HTERT RPE-1 (cell line): Measurements from ENCODE around the gene IL18BP.

Experiments used
- in situ Hi-C: fragments of 300-500 bp; cut with MboI; formaldehyde crosslinking; loops from 4 replicates; pipeline ENCODE4 v1.14.3; 2020; ENCODE audit warnings: low sequenced_read_pairs

Gene IL18BP

GRCh38 chr11:71998649-71999310, at the start of gene IL18BP:
Gene IL18BP, plus strand, starts transcription at chr11:71998909. Its CDS starts 1,076 bp downstream, at chr11:71999985.
- in situ Hi-C loops: no loop called here

GRCh38 chr11:71949034-71949433, 49.7 kb upstream of the IL18BP start:
- in situ Hi-C loops: no loop called here

GRCh38 chr11:71951741-71952310, 46.9 kb upstream of the IL18BP start:
- in situ Hi-C loops: no loop called here

DNA sequence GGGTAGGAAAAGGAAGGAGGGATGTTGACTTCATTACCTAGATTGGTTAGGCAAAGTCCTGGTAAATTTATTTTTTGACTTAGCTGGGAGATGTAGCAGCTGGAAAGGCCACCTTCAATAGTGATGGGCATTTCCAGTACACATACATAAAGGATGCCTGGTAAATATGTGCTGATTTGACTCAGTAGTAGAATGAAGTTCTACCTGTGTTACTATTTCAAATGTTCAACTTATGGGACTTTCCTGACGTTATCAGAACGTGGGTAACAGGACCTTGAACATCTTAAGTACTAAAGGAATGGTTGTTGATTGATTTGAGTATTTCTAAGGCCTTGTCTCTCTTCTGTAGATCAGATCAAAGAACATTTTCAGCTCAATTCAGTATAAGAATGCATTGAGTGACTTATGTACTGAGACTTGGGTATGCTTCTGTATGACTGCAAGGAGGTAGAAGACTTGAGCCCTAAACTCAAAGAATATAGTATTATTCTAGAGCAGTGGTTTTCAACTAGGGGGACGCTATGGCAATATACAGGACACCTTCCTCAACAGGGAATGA, 42.7 kb upstream of the IL18BP start:
- in situ Hi-C loops: no loop called here

GRCh38 chr11:71962428-71963038, 36.2 kb upstream of the IL18BP start:
- in situ Hi-C loops: no loop called here

GRCh38 chr11:71963468-71963867, 35.2 kb upstream of the IL18BP start:
- in situ Hi-C loops: no loop called here

- in situ Hi-C loops: no loop called here
Measured at GRCh38 chr11:71964641-71965040, 34.1 kb upstream of the IL18BP start.

DNA sequence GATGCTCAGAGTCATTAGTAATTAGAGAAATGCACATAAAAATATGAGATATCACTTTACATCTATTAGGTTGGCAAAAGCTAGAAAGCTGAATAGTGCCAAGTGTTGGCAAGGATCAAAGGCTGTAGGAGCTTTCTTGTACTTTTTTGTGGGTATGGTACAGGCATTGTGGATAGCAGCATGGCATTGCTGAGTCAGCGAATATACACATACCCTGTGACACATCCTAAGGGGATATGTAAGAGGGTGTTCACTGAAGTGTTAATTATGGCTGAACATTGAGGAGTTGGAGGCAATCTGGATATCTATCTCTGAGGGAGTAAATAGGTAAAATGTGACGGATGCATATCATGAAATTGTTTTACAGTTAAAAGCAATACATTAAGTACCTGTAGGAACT, 27.0 kb upstream of the IL18BP start:
- in situ Hi-C loops: no loop called here

DNA sequence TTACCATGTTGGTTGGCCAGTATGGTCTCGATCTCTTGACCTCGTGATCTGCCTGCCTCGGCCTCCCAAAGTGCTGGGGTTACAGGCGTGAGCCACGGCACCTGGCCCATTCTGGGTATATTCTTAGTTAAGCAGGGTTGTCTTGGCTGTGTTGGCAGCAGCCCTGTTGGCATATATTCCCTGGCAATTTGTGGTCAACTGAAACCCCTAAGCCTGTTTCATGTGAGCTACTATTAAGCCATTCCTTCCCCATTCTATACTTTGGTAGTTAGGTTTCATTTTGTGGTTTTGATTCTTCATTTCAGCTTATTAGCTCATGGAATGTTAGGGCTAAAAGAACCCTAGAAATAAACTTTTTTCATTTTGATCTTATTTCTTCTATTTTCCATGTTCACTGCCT, 22.2 kb upstream of the IL18BP start:
- in situ Hi-C loops: no loop called here

DNA sequence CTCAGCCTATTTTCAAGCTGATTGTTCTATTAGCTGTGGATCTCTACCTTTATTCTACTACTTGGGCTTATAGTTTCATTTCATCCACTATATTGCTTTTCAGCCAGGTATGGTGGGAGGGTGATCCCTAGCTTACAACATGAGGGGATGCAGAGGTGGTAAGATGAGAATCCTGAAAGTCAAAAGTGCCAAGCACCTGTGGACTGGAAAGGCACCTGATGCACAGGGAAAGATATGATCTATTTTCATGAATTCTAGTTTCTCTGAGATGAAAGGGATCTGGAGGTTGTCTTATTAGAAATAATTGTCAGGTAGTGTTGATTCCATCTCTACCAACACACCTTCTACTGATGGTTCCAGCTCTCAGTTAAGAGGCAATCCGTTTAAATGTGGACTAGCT, 21.6 kb upstream of the IL18BP start:
- in situ Hi-C loops: no loop called here

DNA sequence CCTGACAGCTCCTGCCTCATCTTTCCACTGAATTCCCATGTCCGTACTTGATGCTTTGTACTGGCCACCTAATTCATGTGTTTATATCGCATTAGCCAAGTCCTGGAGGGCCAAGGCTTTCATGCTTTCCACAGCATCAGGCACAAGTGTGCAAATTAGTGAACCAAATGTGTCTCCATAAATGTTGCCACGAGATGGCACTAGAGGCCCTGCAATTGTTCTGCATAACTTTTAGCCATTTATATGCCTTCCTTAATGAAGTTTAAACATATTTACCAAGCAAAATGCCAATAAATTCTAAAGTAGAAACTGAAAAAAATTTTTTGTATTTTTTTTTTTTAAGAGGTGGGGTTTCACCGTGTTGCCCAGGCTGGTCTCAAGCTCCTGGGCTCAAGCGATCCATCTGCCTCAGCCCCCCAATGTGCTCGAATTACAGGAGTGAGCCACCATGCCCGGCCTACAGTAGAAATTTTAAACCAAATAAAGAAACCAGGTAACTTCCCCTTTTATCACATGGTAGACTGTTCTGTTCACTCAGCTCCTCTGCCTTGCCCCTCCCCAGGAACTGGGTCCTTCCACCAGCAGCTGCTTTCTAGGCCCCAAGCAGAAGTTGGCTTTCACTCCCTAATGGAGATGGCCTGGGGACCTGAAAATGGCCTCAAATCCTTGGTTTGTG, 20.8 kb upstream of the IL18BP start:
- in situ Hi-C loops: no loop called here

- in situ Hi-C loops: no loop called here
Measured at GRCh38 chr11:71979094-71979493, 19.6 kb upstream of the IL18BP start.

DNA sequence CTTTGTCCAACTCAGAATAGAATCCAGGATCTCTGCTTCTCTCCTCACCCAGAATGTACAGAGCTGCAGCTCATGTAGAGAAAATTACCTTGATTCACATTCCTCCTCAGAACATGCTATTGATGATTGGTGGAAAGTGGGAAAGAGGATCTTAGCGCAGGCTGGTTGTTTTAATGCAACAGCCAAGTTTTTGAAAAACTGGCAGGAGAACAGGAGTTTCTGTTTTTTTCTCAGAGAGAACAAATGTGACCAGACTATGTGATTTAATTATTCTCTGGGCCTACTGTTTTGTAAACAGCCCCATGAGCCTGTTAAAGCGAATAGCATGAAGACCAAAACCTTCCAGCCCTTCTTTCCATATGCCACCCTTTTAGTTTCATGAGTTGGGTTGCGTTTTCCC, 19.1 kb upstream of the IL18BP start:
- in situ Hi-C loops: no loop called here

DNA sequence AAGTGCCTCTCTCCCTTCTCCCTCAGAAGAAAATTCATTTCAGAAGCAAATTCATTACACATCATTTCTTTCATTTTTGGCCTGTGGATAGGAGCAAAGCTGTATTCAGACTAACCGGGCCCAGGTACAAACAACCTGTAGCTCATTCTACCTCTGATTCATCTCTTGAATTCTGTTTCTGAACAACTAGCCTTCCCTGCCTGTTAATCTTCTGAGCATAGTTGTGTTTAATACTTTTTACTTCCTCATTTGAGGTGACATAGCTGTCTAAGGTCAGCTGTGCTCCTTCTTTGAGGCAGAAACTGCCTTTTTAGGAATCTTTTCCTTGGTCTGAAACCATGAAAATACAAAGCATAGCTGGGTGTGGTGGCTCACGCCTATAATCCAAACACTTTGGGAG, 12.6 kb upstream of the IL18BP start:
- in situ Hi-C loops: no loop called here

GRCh38 chr11:71987521-71987920, 11.2 kb upstream of the IL18BP start:
- in situ Hi-C loops: no loop called here

GRCh38 chr11:71988050-71988449, 10.7 kb upstream of the IL18BP start:
- in situ Hi-C loops: no loop called here

- in situ Hi-C loops: no loop called here
Measured at GRCh38 chr11:71990701-71991100, 8.0 kb upstream of the IL18BP start.

GRCh38 chr11:71991494-71991893, 7.2 kb upstream of the IL18BP start:
- in situ Hi-C loops: no loop called here

- in situ Hi-C loops: no loop called here
Measured at GRCh38 chr11:71992136-71992730, 6.5 kb upstream of the IL18BP start.

GRCh38 chr11:71994786-71995185, 3.9 kb upstream of the IL18BP start:
- in situ Hi-C loops: no loop called here

DNA sequence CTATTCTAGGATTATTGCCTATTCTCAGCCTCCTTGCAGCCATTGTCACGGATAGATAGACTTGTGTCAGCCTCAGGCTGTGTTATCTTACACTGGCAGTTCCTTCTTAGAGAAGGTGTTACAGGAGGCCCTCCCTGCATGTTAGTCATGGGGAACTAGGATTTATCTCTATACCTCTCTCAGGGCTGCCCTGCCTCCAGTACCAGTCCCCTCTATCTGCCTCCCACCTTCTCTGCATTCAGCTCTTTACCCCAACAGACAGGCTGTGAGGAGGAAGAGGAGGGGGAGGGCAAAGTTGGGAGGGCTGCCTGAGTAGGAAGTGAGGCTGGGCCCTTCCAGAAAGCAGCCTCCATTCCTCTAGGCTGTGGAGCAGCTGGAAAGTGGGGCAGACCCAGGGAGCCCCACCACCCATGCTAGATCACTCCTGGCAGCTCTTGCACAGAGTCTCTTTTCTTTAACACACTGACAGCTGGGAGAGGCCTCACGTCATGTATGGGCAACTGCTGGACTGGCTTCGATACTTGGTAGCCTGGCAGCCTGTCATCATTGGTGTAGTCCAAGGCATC, 2.9 kb upstream of the IL18BP start:
- in situ Hi-C loops: no loop called here
